T-helper 1 cell treated with Interleukin-12 subunit alpha and Interleukin-12 subunit beta and Interleukin-4 antibody, amounts not matched to agents 30 ng/mL and 1 ng/mL, for 36 hours (primary cell): Measurements from ENCODE around the gene LRPAP1. TPM values are rescaled to one million over a fixed set of nuclear protein-coding genes. Genes with fewer than 3 reads are reported as not detected.
"Not testable (repeated sequence)": the region's sequence is repeated elsewhere in the genome, so short reads cannot be mapped to it uniquely, and the experiment has no call there.

Source experiments
- intact Hi-C: fragments of 100-400 bp; cut with micrococcal nuclease; formaldehyde crosslinking; loops from one replicate; pipeline ENCODE4 v1.15.1; 2024
- total RNA-seq: library from RNA; stranded (reverse); gene quantifications from 2 replicates; pipeline ENCODE4 v1.2.3, GENCODE V29; 2022

Gene LRPAP1
- total RNA-seq, 1 donor from 2014 or later: 74.1 TPM

DNA sequence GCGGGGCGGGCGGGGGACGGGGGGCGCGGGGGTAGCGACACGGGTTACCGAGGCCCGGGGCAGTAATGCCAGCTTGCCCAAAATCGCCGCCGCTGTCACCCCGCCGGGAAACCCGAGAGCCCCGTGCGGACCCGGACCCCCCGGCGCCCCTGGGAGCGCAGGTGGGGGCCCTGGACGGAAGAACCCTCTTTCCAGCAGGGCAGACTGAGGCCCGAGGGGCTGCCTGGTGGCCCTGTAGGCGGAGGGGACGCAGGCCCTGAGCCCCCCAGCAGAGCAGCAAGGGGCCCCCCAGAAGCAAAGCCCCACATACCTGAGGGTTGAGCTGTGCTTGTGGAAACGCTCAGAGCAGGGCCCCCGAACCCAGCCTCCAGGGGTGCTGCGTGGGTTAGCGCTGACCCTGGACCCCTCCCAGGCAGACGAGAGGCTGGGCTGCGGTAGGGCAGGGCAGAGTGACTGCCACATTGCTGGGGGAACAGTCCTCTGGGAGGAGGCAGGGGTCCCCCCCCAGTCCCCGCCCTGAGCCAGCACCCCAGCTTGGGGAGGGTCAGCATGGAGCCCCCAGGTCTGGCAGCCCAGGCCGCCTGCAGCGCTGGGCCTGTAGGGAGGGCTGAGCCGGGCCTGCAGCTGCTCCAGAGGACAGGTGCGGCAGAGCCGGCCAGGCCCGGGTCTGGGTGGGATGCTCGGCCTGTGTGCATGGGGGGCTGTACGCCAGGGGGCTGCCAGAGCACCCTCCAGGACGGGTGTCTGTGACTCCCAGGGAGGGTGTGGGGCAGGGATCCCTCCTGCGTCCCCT lies 68.5 kb downstream of the LRPAP1 start:
- intact Hi-C loops: no loop called here

GRCh38 chr4:3462790-3463415 lies 69.3 kb downstream of the LRPAP1 start, which contains the start of gene DOK7:
DOK7 (plus strand) TSS chr4:3463306; CDS start chr4:3463376, 70 bp downstream.
- intact Hi-C loops: no loop called here

- intact Hi-C loops: no loop called here
Measured at GRCh38 chr4:3462321-3462789, 69.9 kb downstream of the LRPAP1 start.

DNA sequence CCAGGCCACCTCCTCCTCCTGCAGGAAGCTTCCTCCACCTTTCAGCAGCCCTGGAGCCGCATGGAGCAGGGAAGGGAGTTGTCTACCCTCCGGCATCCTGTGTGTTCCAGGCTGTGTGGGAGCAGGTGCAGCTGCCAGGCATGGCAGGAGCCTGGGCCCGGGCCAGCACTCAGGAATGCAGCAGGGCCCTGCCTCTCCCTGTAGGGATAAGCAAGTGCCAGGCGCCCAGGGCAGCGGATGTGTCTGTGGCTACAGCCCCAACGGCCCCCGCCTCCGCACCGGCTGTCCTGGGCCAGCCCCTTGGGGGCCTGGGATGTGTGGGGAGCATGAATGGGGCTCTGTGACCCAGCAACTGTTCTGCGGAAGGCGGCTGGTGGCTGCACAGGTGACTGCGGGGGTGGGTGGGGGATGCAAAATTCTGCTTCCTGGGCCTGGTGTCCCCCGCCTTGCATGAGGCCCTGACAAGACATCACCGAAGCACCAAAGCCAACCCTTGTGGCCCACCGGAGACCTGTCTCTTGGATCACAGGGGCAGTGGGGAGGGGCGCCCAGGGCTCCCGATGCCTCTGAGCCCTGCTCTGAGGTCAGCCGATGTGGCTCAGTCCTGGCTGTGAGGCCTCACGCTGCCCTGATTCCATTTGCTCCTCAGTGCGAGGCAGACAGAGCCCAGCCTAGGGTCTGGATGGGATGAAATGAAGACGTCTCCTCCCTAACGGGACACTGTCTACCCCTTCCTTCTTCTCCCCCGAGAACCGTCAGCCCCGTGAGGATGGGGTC lies 70.5 kb downstream of the LRPAP1 start:
- intact Hi-C loops: no loop called here

DNA sequence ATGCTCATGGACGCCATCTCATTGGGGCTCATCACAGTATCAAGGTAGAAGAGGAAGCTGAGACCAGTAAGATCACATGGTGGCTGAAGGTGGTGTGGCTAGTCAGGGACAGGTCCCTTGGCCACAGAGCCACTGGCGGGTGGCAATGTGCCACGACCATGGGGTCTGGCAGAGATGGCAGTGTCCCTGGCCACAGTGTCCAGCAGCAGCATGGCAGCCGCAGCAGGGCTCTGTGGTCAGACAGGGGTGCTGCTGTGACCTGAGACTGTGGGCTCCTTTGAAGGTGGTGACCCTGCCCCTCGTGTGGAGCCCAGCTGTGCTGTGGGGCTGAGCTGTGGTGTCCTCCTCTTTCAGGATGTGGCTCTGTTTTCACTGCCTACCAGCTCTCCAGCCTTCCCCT lies 71.3 kb downstream of the LRPAP1 start:
- intact Hi-C loops: no loop called here

DNA sequence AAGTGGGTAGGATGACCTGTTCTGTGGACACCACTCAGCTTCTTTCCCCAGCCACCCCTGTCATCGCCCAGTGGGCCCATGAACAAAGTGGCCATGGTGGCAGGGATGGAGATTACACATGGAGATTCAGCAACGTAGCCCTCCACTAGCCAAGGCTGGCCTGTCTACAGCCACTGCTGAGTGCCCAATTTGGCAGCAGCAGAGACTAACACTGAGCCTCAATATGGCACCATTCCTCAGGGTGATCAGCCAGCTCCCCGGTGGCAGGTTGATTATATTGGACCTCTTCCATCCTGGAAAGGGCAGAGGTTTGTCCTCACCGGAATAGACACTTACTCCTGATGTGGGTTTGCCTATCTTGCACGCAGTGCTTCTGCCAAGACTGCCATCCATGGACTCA lies 73.1 kb downstream of the LRPAP1 start:
- intact Hi-C loops: not testable (repeated sequence)

DNA sequence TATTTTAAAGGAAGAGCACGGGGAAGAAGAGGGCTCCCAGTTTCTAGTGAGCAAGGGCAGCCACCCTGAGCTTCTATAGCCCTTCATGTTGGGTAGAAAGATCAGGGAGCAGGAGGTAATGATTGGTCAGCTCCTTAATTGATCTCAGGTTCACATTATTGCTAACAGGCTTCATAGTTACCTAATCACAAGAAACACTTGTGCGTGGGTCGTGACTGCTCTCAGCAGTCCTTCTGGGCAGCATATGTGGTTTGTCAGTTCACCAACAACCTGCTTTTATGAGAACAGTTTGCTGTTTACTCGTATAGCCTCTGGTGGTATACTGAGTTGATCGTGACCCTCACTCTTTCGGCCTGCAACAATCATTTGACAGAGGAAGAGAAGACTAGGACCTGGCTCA lies 73.9 kb downstream of the LRPAP1 start:
- intact Hi-C loops: no loop called here

DNA sequence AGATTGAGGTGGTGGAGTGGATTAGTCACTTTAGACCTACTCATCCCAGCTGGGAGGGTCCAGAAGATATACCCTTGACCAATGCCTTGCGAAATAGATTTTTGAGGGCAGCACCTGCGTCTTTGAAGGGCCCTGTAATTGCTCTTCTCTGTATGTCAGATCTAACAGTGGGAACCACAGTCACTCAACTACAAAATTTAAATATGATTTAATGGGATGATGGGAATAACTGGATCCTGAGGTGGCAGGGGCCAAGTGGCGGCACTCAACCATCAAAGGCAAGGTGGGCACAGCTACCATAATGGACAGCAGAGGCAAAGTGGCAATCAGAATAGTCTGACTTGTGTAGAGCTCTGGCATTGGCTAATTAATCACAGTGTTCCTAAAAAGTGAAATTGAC lies 76.6 kb downstream of the LRPAP1 start:
- intact Hi-C loops: not testable (repeated sequence)

Other genes with a start within 250 kb of the LRPAP1 start
- gene RGS12, start 239.4 kb downstream of the LRPAP1 start, total RNA-seq: 2.1 and 4.1 TPM in 2 replicates
- gene HGFAC, start 90.5 kb downstream of the LRPAP1 start, total RNA-seq: not detected in 2 replicates
- not detected in 2 replicates for gene DOK7, start 69.1 kb downstream of the LRPAP1 start, total RNA-seq
- not detected in 2 replicates for gene ADRA2C, start 234.0 kb upstream of the LRPAP1 start, total RNA-seq